HG02973 (cell line): ENCODE results near the gene NRG3.

Source experiments
- ATAC-seq: cut with Tn5 transposase; IDR thresholded peaks from one replicate; pipeline ENCODE4 v1.9.1; 2021; ENCODE audit warnings: moderate library complexity; ENCODE audit not compliant: unreplicated experiment

Gene NRG3

DNA sequence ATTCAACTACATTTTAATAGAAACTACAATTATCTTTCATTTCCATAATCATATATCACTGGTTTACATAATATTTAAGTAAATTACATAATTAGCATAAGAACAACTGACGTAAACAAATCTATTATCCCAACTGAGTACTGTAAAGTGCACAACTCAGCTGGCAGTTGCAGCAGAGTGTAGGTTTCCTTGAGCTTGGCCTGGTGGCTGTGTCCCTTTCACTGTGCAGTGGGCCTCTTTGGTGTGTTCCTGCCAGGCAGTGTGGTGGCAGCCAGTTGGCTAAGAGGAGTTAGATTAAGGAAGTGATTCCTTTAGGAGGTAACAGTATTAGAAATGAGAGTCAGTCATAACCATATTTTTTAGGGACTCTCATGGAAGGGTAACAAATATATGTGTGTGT, 7.0 kb downstream of the NRG3 start:
- ATAC-seq, result no peak

- ATAC-seq, result no peak
Observed at GRCh38 chr10:81884856-81885255, 9.9 kb downstream of the NRG3 start.

- ATAC-seq, result no peak
Observed at GRCh38 chr10:81885491-81885890, 10.5 kb downstream of the NRG3 start.

DNA sequence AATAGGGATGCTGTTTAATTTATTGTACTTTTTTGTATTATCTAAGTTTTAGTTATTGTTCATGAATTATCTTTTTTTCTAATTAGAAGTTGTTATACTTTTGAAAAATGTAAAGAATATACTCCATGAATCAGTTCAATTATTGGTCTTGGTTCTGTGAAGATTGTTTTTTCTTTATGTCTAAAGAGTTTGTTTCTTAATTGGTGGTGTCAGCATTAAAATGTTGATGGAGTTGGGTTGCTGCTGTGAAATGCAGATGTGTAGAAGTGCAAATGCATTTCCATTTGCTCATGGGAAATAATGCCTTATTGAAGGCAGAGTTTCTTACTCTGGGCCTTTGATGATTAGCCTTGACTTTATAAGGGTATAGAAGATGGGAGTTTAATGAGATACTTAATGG, 11.9 kb downstream of the NRG3 start:
- no peak for ATAC-seq

GRCh38 chr10:81889181-81889769, 14.3 kb downstream of the NRG3 start:
- ATAC-seq, result no peak

- no peak for ATAC-seq
Observed at GRCh38 chr10:81894616-81895015, 19.6 kb downstream of the NRG3 start.

- no peak for ATAC-seq
Observed at GRCh38 chr10:81898518-81898917, 23.5 kb downstream of the NRG3 start.

GRCh38 chr10:81900989-81901388, 26.0 kb downstream of the NRG3 start:
- ATAC-seq, result no peak

GRCh38 chr10:81903472-81903871, 28.5 kb downstream of the NRG3 start:
- ATAC-seq, result no peak

DNA sequence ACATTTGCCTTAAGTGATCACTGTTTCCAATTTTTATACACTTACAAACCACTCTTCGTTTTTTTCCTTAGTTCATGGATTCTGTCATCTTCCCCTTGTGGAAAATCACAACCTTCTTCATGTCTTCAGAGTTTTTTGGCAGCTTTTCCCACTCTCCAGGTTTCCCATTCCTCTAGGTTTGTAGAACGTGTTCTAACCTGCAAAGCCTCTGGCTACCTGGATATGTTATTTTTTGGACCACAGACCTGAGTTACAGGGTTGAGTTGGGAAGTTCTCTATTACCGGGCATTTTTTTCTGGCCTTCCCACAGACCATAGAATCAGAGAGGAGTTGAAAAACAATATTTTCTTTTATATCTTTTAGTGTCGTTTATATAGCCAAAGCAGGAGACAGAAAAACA, 30.2 kb downstream of the NRG3 start:
- ATAC-seq, result no peak

DNA sequence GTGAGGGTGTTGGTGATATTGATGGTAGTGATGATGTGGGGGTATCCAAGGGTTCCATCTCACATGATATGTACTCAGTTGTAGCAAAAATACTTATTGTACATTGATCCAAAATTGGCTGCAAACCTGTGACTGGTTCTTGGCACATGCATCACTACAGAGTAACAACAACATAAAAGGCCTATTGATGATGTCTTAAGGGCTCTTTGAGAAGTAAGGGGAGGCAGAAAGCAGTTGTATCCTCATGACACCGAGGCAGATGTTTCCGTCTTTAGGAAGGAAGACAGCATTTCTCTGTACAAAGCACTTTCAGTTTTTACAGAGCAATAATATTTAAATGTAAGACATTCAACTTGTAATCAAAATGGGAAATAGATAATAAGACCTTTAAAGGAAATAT, 34.5 kb downstream of the NRG3 start:
- no peak for ATAC-seq

DNA sequence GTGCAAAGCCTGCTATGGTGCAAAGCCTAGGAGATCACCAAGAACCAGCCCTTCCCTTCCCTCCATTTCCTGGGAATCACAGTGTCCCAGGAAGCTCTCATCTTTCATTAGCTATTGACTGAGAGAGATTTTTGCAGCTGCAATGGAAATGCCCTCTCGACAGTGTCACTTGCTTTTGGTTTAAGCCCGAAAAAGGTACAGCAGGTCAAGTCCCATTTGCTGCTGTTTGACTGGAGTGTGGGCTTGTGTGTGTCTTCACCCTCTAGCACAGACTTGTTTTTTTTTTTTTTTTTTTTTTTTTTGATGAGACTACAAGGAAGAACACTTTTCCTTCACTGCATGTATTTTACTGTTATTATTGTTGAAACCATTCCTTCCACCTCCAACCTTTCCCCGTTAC, 36.3 kb downstream of the NRG3 start:
- ATAC-seq, result no peak

- ATAC-seq, result no peak
Observed at GRCh38 chr10:81914736-81915503, 39.9 kb downstream of the NRG3 start.

- ATAC-seq, result no peak
Observed at GRCh38 chr10:81915504-81915897, 40.5 kb downstream of the NRG3 start.

- no peak for ATAC-seq
Observed at GRCh38 chr10:81917666-81918065, 42.7 kb downstream of the NRG3 start.

DNA sequence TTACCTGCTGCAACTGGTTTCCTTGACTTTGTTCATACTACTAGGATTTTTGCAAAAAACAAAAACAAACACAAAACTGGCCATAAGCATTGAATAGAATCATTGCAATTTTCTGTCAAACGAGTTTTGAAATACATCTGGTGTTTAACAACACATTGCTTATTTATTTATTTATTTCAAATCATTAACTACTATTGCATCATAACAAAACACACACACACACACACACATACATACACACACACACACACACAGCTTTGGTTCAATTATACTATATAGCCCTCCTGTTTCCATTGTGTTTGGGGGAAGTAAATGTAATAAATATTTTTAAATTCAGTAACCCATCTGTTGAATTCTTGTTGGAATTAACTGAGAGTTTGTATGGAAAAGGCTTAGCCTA, 43.8 kb downstream of the NRG3 start:
- ATAC-seq, result no peak

DNA sequence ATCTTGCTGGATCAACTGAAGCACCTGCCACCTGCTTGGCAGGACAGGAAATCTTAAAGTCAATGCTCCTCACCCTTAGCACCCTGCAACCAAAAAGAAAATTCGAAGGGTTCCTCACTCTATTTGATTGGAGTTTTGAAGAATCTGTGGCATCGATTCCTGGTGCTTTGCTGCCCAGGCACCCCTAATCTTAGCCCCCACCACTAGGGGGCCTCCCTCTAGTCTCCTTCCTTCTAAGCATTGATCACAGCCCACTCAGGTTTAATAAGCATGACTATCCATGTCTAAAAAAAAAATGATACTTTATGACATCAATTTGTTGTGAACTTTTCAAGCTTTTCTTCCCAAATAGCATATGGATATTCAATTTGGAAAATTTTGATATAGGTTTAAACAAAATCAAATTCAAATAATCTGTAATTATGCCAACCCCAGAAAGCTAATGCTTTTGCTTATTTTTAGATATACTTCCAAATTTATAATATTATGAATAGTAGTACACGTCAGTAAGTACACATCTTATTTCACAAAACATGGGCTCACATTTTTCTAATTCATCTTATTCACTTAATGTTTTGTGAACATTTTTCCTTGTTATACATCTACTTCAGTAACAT, 45.3 kb downstream of the NRG3 start:
- ATAC-seq, result no peak

DNA sequence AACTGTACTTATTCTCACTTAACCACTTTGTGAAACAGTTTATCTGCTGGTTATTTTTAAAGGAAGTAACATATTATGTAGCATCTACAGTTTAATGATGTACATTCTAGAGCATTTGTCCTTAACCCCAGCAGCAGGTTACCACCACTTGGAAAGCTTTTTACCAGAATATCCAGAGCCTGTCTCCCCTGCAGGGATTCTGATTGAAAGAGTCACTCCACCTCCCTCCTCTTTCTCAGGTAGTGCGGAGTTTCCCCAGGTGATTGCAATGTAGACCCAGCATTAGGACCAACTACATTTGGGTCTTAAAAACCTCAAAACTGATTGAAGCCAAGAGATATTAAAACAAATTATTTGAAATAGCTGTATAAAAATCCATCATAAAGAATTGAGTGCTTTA, 53.1 kb downstream of the NRG3 start:
- ATAC-seq, result no peak

GRCh38 chr10:81943583-81943982, 68.6 kb downstream of the NRG3 start:
- ATAC-seq, result no peak

- ATAC-seq, result no peak
Observed at GRCh38 chr10:81944609-81945008, 69.6 kb downstream of the NRG3 start.

DNA sequence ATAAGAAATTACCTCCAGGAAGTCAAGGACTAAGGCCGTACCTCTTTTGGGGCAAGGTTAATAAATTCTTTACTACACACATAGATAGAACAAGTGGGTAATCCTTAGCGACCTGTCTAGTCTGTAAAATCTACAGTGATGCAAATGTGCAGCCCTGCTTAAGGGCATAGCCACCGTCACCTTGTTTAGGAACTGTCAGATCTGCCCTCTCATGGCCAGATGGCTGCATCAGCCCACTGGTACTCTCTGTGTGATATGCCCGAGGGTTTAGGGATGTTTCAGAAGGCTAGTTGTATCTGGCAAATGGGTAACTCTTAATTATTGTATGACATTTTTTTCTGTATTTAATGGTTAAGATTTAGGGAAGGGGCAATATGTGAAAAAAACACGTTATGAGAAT, 74.3 kb downstream of the NRG3 start:
- no peak for ATAC-seq

- ATAC-seq, result no peak
Observed at GRCh38 chr10:81950358-81950757, 75.4 kb downstream of the NRG3 start.
